Measurements from ENCODE around the gene SV2B.

SV2B gene

DNA sequence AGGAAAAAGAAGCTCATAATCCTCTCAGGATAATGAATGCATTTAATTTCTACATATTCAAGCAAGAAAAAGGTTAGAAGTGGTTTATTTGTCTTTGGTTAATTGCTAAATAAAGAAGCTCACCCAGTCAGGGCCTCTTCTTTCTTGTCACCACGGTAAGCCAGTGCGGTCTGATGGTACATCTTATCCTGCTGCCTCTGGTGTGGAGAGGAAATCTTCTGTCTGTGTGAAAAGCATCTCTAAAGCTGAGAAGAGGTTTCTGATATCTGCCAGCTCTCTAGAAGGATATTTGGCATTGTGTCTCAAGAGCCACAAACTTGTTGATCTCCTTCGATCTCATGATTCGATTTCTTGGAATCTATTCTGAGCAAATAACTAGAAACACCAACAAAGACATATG lies 144.9 kb downstream of the SV2B start:
- DNase-seq = no peak

GRCh38 chr15:91246998-91247397 lies 146.9 kb downstream of the SV2B start:
- DNase-seq = no peak

DNA sequence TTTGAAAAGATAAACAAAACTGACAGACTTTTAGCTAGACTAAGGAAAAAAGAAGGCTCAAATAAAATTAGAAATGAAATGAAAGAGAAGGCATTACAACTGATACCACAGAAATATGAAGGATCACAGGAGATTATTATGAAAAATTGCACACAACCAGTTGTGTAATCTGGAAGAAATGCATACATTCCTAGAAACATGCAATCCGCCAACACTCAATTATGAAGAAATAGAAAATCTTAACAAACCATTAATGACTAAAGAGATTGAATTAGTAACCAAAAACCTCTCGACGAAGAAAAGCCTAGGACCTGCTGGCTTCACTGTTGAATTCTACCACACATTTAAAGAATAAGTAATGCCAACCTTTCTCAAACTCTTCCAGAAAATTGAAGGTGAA lies 149.5 kb downstream of the SV2B start:
- DNase-seq = no peak

DNA sequence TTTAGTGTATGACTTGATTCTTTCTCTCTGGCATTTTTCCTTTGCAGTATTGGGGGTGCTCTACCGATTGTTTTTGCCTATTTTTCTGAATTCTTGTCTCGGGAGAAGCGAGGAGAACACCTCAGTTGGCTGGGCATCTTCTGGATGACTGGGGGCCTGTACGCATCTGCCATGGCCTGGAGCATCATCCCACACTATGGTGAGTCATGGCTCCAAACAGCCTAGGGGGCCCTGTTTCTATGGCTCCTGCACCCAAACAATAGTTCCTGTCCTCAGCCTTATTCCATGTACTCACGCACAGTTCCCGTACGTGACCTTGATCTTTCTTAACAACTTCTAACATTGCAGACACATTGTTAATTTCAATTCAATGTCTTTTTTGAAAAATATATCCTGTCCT lies 152.3 kb downstream of the SV2B start:
- DNase-seq = no peak

DNA sequence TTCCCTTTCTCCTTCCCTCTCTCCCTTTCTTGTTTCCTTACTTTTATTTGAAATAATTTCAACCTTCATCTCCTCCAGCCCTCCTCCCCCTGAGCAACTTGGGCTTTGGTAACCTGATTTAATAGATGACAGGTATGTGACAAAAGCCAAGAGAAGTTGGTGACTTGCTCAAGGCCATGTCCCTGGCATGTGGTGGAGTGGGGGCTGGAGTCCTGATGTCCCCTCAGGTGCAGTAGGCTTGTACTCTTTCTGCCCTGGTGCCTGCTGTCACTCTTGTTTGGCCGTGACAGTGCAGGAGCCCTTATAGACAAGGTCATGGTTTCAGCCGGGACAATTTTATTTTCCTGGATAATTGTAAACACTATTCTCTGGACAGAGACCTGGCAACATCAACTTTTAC lies 152.7 kb downstream of the SV2B start:
- DNase-seq = no peak

- DNase-seq = no peak
Measured at GRCh38 chr15:91253605-91254004, 153.5 kb downstream of the SV2B start.

- DNase-seq = no peak
Measured at GRCh38 chr15:91254766-91255165, 154.7 kb downstream of the SV2B start.

GRCh38 chr15:91255670-91256192 lies 155.7 kb downstream of the SV2B start:
- no peak for DNase-seq

DNA sequence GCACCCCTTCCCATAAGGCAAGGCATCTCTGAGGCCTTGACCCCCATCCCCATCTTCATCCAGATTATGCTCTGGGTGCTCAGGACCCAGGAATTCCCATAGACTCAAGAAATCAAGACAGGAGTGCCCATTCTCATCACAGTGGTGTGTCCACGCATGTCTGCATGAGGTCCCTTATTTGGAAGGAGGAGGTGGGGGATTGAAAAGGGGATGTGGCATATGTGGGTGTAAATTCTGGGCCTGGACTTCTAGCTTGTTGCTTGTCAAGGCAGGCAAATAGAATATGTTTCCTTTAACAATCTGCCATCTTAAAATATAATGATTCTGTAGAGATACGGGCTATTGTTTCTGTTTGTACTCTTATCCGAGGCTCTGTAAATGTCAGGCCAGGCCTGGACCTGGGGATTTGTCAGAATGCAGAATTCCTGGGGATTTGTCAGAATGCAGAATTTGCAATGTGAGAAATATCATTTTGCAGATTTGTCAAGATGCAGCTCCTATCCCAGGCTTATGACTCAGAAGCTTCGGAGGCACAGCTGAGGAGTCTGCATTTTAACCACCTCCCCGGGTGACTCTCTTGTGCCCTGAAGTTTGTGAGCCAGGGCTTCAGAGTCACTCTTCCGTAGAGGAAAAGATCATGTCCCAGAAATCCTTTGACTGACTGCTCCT lies 157.8 kb downstream of the SV2B start:
- no peak for DNase-seq

- no peak for DNase-seq
Measured at GRCh38 chr15:91258415-91258759, 158.3 kb downstream of the SV2B start.

DNA sequence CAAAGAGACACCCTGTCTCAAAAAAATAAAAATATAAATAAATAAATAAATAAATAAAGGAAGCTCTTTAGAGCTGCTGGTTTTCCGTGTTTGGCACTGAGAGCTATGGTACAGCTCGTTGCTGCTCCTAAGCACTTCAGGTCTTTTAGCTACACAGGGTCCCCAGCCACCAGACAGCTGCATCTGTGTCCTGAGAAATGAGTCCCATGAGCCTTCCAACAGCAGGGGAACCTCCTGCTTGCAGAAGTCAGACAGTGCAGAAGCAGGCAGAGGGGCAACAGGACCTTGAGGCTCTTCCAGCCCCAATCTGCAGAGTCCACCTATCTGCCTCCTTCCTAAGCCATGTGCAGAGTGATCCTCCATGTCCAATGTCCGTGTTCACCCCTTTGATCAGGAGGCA lies 159.0 kb downstream of the SV2B start:
- DNase-seq = no peak

DNA sequence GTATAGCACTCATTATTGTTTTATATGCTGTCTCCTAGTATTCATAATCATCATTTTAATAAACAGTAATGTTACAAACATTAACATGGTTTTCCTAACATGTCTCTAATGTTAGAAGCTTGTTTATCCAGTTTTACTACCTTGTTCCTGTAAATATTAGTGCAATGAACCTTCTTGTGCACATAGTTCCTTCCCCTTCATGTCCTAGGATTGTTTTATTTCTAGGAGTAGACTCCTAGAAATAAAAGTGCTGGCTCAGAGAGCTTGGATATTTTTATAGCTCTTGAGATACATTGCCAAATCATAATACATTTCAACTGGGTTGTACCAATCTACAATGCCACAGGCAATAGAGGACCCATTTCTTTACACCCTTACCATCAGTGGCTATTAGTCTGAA lies 161.3 kb downstream of the SV2B start:
- DNase-seq = no peak

DNA sequence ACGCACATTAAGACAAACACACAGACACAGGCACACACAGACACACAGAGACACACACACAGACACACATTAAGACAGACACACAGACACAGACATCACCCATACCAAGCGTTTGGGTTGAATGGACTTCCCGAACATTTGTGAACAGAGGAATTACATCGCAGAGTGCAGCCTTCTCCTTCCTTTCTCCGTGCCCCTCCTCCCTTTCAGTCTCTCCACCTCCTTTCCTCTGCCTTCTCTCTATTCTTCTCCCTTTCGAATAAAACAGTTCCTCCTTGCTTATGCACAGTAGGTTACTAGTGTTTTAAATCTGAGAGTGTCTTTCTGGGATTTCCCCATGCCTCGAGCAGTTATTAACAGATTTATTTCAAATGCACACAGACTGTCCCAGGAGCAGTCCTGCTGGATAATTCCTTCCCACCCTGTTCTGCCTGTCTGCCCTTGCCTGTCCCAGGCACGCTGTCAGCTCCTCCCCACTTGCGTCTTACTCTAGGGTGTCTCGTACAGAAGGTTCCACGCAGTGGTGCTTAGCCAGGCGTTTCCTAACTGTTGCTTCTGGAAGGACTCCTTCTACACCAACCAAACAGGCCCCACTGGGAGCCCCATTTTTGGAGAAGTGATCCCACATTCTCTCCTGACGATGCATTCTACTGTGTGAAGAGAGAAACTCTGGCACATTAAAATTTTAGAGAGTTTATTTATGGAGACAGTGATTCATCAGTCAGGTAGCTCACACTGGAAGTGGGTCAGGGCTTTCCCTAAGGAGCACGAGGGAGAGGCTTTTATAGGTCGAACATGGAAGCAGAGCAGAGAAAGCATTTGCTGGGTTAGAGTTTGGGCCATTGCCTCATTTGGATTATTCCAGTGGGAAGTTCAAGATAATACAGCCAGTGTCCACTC lies 163.8 kb downstream of the SV2B start:
- DNase-seq = no peak

DNA sequence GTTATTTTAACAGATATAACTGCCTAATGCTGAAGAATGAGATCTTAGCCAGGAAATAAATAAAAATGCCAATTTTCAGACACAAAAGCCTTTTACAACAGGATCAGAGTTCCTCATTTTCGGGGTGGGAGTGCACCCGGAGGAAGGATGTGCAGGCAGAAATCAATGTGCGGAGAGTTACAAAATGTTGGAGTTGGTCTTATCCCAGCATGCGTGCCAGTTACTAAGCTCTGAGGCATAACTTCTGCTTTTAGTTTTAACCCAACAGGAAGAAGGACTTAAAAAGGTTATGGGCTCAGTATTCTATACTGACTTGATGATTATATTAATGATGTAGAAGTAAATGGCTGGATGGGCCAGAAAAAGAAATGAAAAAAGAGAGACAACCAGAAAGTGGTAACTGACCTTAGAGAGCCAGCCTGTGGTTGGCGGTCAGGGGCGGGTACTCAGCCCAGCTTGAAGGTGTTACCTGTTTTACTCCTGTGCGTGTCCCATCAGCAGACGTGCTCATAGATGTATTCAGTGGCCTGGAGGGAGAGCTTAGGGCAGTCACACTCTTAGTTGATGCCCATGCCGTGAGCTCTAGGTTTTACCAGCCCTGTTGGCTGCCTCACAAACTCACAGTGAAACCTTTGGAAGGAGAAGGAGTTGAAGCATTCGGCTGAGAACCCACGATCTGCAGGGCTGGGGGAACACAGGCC lies 164.7 kb downstream of the SV2B start:
- DNase-seq = no peak

- no peak for DNase-seq
Measured at GRCh38 chr15:91265416-91265940, 165.4 kb downstream of the SV2B start.

DNA sequence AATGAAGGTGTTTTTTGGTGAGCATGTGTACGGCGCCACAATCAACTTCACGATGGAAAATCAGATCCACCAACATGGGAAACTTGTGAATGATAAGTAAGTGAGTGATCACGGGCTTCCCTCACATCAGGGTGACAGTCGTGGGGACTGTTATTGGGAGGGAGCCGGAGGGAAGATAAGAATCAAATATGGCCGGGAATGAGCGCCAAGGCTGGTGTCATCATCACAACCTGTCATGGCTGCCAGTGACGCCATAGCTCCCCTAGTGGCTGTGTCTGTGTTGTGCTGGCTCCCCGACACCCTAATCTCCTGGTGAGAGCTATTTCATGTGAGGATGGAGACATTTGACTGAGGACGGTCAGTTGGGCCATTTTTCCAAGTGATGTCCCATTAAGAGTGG lies 168.5 kb downstream of the SV2B start:
- no peak for DNase-seq

GRCh38 chr15:91270747-91271146 lies 170.7 kb downstream of the SV2B start:
- DNase-seq = no peak

DNA sequence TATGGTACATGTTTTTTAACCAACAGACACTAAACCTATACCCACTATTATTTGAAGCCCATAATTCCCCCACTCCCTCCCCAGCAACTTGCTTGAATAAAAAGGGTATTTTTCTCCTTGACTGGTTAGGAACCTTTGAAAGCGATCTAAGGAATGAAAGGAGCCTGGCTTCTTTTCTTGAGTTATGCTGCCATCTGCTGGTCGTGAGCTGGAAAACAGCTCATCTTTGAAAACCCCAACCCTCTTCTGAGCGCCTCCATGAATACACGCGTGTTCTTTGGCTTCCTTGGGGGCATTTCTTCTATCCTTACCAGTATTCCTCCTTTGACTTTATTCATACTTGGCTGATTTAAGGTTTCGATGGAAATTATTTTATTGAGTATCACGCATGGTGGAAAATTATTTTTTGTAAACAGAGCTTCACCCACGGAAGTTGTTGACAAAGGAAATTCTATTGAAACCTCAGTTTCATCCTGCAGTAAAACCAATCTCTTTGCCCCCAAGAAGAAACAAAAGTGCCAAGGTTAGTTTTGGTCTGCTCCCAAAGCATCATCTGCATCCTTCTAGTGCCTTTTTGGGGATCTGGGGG lies 171.6 kb downstream of the SV2B start:
- peak; percentile 72 for DNase-seq

GRCh38 chr15:91275844-91276243 lies 175.8 kb downstream of the SV2B start:
- no peak for DNase-seq

- DNase-seq = no peak
Measured at GRCh38 chr15:91278951-91279350, 178.9 kb downstream of the SV2B start.

DNA sequence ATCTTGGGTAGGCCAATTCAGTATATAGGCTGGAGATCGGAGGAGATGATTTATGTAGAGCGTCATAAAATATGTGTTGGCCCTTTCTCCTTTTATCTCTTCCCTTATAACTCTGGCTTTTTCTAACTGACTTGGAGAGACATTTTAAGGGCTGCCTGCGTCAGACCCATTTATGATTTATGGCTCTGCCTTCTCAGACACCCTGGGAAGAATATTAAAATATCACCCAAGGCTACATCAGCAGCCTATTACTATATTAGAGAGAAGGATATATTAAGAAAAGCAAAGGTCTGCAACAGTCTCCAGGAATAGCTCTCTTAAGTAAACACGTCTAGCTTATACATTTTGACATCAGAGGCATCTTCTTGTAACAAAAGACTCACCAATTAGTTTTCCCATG lies 179.4 kb downstream of the SV2B start:
- DNase-seq = no peak

GRCh38 chr15:91281947-91282346 lies 181.9 kb downstream of the SV2B start:
- DNase-seq = no peak

DNA sequence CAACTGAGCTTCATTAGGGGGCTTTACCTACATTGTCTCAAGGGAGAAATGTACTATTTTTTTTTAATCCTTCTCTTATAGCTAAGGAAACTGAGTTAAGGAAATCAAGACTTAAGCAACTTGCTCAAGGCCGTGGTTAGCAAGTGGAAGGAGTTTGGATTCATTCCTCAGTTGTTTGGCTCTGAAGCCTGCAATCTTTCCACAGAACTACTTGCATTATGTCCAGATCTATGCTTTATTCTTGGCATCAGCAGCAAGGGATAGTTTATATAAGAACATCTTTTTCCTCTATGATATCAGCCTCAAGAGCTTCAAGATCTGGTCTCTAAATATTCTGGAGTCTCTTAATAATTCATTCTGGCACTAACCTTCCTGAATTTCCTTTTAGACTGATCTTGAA lies 182.4 kb downstream of the SV2B start:
- DNase-seq = no peak

Data from stimulated activated CD4-positive, alpha-beta T cell treated with anti-CD3 and anti-CD28 coated beads, Interleukin-4, amount 100 ng/mL, for 24 hours (primary cell).